Parathyroid adenoma (tissue), 2 donors: ENCODE measurements around the gene IGFL1.
A peak's percentile ranks its signal among the peaks of the same experiment; 100 is the strongest.
"Not testable (repeated sequence)": the region's sequence is repeated elsewhere in the genome, so short reads cannot be mapped to it uniquely, and the experiment has no call there.

Source experiments
- H2AFZ ChIP-seq: fragments of 300-600 bp; sonication (generic); one replicate; pipeline ENCODE4 v1.7.0; 2017; ENCODE audit warnings: antibody characterized with exemption, mild to moderate bottlenecking
- H3K27ac ChIP-seq: fragments of 300-600 bp; sonication (generic); one replicate; pipeline ENCODE4 v1.7.0; 2017
- H3K27me3 ChIP-seq: fragments of 300-600 bp; sonication (generic); one replicate; pipeline ENCODE4 v1.7.0; 2017; ENCODE audit warnings: low read length; ENCODE audit not compliant: control insufficient read depth, insufficient read depth
- H3K36me3 ChIP-seq: fragments of 300-600 bp; sonication (generic); one replicate; pipeline ENCODE4 v1.7.0; 2017; ENCODE audit warnings: low read length; ENCODE audit not compliant: control insufficient read depth, insufficient read depth
- H3K4me1 ChIP-seq: fragments of 300-600 bp; sonication (generic); one replicate; pipeline ENCODE4 v1.7.0; 2017; ENCODE audit warnings: control low read depth
- H3K4me2 ChIP-seq: fragments of 300-600 bp; sonication (generic); one replicate; pipeline ENCODE4 v1.7.0; 2017; ENCODE audit warnings: low read length
- H3K4me3 ChIP-seq: fragments of 300-600 bp; sonication (generic); one replicate; pipeline ENCODE4 v1.7.0; 2017; ENCODE audit warnings: low read depth, low read length
- H3K79me2 ChIP-seq: fragments of 300-600 bp; sonication (generic); one replicate; pipeline ENCODE4 v1.7.0; 2017; ENCODE audit warnings: control low read depth
- H3K9ac ChIP-seq: fragments of 300-600 bp; sonication (generic); one replicate; pipeline ENCODE4 v1.7.0; 2017; ENCODE audit warnings: mild to moderate bottlenecking
- H3K9me3 ChIP-seq: fragments of 300-600 bp; sonication (generic); one replicate; pipeline ENCODE4 v1.7.0; 2017; ENCODE audit warnings: low read length; ENCODE audit not compliant: control insufficient read depth
- CTCF ChIP-seq: fragments of 300-600 bp; sonication (generic); IDR thresholded peaks from one replicate; pipeline ENCODE4 v1.7.0; 2017; ENCODE audit warnings: antibody characterized with exemption, mild to moderate bottlenecking
- donor health status: primary hyperparathyroidism.

The IGFL1 gene

DNA sequence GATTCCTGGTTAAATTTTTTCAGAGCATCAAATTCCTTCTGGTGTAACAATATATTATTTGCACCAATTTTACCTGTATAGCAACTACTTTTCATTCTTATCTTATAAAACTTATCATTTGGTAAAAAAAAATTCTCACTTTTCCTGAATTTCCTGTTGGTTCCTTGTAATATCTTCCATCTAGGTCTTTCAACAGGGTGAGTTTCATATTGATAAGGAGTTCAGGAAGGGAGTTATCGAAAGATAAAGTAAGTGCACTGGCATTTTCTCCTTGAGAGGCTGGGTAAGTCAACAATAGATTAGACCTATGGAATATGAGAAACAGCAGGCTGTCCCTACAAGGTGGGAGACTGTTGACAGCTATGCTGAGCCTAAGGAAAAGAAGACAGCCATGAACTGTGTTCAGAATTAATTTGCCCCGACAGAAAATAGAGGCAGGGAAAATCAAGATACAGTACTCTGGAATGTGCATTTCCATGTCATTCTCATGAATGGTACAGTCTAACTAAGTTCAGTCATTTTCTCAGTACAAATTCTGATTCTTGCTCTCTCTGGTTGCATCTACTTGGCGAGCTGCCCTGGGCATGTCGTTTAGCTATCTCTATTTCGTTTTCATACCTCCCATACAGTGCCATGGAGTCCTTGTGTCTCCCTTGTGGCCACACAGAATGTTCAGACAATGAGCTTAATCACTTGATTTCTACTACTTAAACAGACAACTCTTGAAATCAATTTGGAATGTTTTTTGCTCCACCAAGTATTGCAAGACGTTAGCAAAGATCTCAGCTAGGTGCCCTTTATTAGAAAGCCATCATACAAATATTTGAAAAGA is 9.9 kb downstream of the IGFL1 start:
- no peaks in the 10 kb centered on the region for H3K4me1 ChIP-seq
- no peaks in the 10 kb centered on the region for H3K36me3 ChIP-seq
- peak overlapping the region; percentile 9 for H3K4me2 ChIP-seq
- H3K9ac ChIP-seq, result no peak overlapping the region
- no peaks in the 10 kb centered on the region for H3K27me3 ChIP-seq
- no peak overlapping the region for H3K27ac ChIP-seq
- TF ChIP-seq CTCF, result no peak
- H3K79me2 ChIP-seq, result no peaks in the 10 kb centered on the region
- no peaks in the 10 kb centered on the region for H3K9me3 ChIP-seq
- H3K4me3 ChIP-seq, result no peak overlapping the region
- H2AFZ ChIP-seq, result no peak overlapping the region

- Histone ChIP-seq H3K9me3 (no peaks in the 10 kb centered on the region), H3K27me3 (no peaks in the 10 kb centered on the region), H3K36me3 (no peaks in the 10 kb centered on the region), H3K27ac (no peak overlapping the region), H3K4me1 (no peaks in the 10 kb centered on the region), H2AFZ (no peak overlapping the region), H3K4me3 (no peak overlapping the region), H3K4me2 (no peak overlapping the region), H3K79me2 (no peaks in the 10 kb centered on the region), H3K9ac (no peak overlapping the region)
- TF ChIP-seq CTCF, result no peak
Measured at GRCh38 chr19:46240693-46241092, 11.2 kb downstream of the IGFL1 start.

DNA sequence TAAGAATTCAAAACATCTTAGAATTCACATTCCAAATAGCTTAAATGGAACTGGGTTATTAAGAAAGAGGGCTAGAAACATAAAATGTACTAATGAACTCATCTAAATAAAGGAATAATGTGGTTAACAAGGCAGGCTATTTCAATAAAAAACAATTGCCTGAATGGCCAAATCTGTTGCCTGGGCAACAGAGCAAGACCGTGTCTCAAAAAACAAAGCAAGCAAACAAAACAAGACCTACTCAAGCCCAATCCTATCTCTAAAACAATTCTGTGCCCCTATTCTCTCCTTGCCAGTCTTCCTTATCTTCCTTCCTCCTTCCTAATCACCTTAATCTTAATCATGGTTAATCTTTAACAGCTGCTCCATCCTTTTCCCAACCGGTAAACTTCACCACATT is 12.1 kb downstream of the IGFL1 start:
- no peak for TF ChIP-seq CTCF

GRCh38 chr19:46243081-46243654 is 13.6 kb downstream of the IGFL1 start:
- H2AFZ ChIP-seq, H3K4me2 ChIP-seq, H3K27me3 ChIP-seq, H3K9me3 ChIP-seq, H3K36me3 ChIP-seq, H3K27ac ChIP-seq, H3K4me3 ChIP-seq, H3K79me2 ChIP-seq, H3K4me1 ChIP-seq, H3K9ac ChIP-seq: not testable (repeated sequence)

More for the DNA sequence above, 12.1 kb downstream of the IGFL1 start:
- Histone ChIP-seq H2AFZ (no peak overlapping the region), H3K4me3 (no peak overlapping the region), H3K79me2 (no peaks in the 10 kb centered on the region), H3K9me3 (no peaks in the 10 kb centered on the region), H3K4me1 (no peaks in the 10 kb centered on the region), H3K27ac (peak overlapping the region; percentile 29), H3K27me3 (no peaks in the 10 kb centered on the region), H3K36me3 (no peaks in the 10 kb centered on the region), H3K4me2 (peak overlapping the region; percentile 39), H3K9ac (no peak overlapping the region)

DNA sequence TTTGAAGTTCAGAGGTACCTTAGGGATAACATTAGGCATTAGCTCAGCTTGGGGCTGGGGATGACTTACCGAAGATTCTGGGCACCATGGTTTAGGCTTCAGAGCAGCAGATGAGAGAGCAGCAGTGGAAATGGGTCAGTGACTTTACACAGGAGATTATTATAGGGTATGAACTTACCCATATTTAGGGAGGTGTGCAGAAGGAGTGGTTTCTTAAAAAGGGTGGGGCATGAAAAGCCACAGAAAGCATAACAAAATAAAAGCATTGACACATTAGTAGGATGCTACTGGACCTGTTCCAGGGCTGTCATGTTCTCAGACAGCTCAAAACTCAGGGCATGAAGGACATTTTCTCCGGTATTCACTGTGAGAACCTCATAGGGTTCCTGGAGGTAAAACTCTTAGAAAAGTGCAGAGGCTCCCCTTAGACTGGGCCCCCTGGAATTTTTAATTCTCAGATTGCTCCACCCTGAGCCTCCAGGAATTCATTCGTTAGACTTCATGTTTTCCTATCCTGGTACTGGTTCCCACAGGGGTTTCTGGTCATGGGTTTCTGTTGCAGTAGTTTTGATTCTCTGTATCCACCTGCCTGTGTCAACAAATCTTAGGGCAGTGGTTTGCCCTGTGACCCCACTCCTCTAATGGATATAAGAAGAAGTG is 20.7 kb downstream of the IGFL1 start:
- H3K4me3 ChIP-seq, result no peak overlapping the region
- no peaks in the 10 kb centered on the region for H3K79me2 ChIP-seq
- no peaks in the 10 kb centered on the region for H3K9me3 ChIP-seq
- H3K4me2 ChIP-seq, result no peak overlapping the region
- no peak for TF ChIP-seq CTCF
- H2AFZ ChIP-seq, result peak overlapping the region; percentile 25
- H3K4me1 ChIP-seq, result peaks cover 6% of the 10 kb centered on the region
- H3K36me3 ChIP-seq, result no peaks in the 10 kb centered on the region
- no peaks in the 10 kb centered on the region for H3K27me3 ChIP-seq
- H3K9ac ChIP-seq, result no peak overlapping the region
- no peak overlapping the region for H3K27ac ChIP-seq
